ENCODE data around the gene ATP13A5.

ATP13A5 gene

DNA sequence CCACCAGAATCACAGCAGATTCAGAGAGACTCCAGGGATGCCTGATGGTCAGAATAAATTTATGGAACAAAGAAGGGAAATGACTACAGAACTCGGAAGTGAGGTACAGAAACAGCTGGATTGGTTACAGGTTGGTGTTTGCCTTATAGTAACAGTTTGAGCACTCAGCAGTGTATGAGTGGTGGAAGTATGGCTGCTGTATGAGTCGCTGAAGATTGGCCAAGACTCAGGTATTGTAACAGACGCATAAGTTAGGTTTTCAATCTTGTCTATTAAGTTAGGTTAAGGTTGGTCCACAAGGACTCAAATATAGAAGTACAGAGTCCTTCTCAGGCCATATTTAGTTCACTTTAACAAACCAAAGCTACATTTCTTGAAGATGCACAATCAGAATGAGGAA is 33.1 kb downstream of the ATP13A5 start:
- DNase-seq (ENCODE audit: low read depth in 2 of 2): no peak

DNA sequence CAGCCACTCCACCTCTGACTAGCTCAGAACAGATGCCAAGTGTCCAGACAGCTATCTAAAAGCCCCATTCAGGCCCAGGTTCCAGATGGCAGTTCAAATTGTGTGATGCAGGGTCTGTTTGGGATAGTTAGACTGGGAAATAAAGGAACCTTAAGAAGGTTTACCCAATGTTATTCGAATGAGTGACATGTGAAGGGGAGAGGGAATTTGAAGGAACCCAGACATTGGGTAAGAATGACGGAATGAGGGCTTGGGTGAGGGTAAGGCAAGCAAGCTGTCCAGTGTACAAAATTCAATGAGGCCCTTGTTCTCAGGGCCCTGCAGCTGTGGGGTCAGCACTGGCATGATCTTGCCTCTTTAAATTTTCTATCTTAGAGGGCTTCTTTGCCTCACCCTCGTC is 34.1 kb downstream of the ATP13A5 start:
- DNase-seq (ENCODE audit: low read depth in 2 of 2): no peak

GRCh38 chr3:193343726-193344222 is 34.8 kb downstream of the ATP13A5 start:
- no peak for DNase-seq (ENCODE audit: low read depth in 2 of 2)

GRCh38 chr3:193342551-193342950 is 36.0 kb downstream of the ATP13A5 start:
- no peak for DNase-seq (ENCODE audit: low read depth in 2 of 2)

DNA sequence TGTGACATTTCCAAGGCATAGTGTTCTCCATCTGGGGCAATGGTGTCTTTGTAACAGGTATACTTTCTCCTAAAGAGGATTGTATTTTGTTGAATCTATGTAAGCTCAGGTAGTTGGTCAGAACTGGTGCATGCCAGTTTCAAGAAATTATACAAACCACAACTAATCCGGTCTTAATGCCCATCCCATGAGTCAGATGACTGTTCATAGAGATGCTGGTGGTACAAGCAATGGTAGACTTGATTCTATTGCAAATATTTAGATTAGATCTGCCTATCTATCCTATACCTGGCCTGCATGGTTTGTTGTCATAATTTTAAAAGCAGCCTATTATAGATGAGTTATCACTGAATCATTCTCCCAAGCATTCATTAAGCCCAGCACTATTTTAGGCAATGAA is 43.5 kb downstream of the ATP13A5 start:
- DNase-seq (ENCODE audit: low read depth in 2 of 2): no peak

DNA sequence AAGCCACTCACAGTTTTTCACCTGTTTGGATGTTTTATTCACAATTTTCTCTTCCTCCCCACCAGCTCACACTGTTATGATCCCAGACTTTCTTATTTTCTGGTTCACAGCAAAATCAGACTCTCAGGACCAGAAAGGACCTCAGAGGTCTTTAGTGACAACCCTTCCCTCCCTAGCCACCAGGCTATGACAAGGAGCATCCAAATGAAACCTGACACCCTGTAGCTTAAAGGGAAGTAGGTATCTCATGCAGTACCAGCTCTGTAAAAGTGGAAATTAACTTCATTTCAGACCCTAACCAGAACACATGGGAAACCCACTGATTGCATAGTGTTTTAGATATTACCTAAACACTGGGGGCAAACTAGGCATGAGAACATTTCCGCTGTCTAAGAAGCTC is 45.3 kb downstream of the ATP13A5 start:
- no peak for DNase-seq (ENCODE audit: low read depth in 2 of 2)

DNA sequence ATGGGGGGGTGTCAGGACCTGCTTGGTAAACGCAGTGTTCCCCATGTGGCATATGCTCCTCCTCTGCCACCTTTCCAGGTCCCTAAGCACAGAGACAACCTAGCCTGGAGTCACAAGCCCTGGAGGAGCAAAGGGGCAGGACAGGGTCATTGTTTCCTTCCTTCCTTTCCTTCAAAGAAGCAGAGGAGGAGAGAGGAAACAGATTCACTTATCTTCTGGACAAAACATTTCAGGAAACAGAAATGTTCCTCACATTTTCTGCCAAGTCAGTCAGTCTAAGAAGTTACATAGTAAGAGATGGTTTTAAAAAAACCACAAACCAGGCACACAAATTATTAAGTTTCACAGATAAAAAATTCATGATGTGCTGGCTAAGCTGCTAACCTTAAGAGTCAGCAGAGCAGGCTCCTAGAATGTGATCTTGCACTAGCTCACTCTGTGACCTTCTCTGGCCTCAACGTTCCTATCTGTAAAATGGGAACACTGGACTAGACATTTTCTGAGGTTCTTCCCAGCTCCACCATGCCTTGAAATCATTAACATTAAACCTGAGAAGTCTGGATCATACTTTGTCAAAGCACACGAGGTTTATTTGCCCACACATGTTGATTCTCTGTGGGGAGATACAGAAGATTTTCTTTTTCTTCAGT is 47.9 kb downstream of the ATP13A5 start:
- no peak for DNase-seq (ENCODE audit: low read depth in 2 of 2)

- DNase-seq (ENCODE audit: low read depth in 2 of 2): no peak
Measured at GRCh38 chr3:193317682-193318300, 60.8 kb downstream of the ATP13A5 start.

DNA sequence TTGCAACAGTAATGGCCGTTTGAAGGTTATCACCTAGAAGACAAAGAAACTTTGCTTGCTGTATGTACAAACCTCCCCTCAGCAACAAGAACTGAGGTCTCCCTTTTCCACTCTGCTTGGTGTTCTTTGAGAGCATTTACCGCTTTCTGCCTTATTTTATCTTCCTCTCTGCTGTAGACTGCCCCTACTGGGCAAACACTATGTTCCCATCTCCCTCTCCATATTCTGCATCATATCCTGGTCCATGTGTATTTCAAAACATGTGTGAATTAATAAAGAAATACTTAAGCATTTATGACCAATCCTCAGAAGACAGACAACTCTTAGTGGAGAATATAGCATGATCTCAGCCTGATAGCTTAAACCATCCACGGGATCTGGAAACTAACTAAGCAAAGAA is 64.4 kb downstream of the ATP13A5 start:
- DNase-seq (ENCODE audit: low read depth in 2 of 2): no peak

GRCh38 chr3:193313061-193313958 is 65.2 kb downstream of the ATP13A5 start:
- no peak for DNase-seq (ENCODE audit: low read depth in 2 of 2)

DNA sequence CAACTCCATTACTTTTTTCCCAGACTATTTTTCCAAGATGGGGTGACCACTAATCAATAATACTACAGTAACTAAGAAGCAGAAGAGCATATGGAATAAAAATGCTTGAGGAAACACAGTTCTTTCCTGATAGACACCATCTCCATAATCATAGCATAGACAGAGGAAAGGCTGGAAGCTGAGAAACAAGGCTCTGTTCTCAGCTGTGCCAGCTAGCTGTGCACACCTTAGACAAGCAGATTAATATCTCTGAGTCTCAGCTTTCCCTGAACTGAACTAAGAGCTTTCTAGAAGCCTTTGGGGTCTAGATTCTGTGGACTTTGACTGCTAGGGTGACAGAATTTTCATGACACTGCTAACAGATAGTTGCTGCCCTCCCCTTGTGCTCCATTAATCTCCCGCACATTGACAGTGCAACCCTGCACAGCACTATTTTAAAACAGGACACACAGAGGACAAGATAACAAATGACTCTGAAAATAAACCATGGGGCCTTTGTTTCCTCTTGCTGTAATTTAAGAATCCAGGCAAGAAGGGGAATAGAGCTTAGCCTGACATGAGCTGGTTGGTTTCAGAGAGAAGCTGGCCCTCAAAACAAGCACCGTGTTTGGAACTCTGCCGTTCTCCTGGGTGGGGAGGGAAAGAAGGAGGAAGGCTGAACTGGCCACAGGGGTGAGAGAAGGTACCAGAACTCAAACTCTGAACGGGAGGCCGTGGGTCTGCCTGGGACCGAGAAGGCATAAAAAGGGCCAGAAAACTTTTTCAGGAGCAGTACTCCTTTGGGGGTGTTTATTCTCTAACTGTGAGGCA is 67.4 kb downstream of the ATP13A5 start:
- no peak for DNase-seq (ENCODE audit: low read depth in 2 of 2)

GRCh38 chr3:193305356-193305755 is 73.2 kb downstream of the ATP13A5 start:
- DNase-seq (ENCODE audit: low read depth in 2 of 2): no peak

GRCh38 chr3:193301433-193301832 is 77.1 kb downstream of the ATP13A5 start:
- DNase-seq (ENCODE audit: low read depth in 2 of 2): no peak

DNA sequence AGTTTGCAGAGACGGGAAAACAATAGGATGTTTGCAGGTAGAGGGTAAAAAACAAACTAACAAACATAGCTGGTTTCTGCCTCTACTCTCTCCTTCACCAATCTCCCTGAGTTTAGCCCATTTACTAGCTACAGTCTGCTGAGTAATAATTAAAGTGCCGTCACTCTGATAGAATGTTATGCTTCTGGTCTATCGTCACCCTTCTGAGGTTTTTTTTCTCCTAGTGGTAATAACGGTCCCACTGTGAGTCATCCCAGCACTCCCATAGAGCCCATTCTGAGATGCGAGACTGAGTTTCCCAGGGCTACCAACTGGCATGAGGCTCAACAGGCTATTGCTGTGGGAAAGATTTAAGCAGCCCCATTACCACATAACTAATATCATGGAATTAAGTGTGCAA is 81.1 kb downstream of the ATP13A5 start:
- DNase-seq (ENCODE audit: low read depth in 2 of 2): no peak

GRCh38 chr3:193295985-193296384 is 82.6 kb downstream of the ATP13A5 start:
- no peak for DNase-seq (ENCODE audit: low read depth in 2 of 2)

- DNase-seq (ENCODE audit: low read depth in 2 of 2): no peak
Measured at GRCh38 chr3:193292386-193292785, 86.2 kb downstream of the ATP13A5 start.

DNA sequence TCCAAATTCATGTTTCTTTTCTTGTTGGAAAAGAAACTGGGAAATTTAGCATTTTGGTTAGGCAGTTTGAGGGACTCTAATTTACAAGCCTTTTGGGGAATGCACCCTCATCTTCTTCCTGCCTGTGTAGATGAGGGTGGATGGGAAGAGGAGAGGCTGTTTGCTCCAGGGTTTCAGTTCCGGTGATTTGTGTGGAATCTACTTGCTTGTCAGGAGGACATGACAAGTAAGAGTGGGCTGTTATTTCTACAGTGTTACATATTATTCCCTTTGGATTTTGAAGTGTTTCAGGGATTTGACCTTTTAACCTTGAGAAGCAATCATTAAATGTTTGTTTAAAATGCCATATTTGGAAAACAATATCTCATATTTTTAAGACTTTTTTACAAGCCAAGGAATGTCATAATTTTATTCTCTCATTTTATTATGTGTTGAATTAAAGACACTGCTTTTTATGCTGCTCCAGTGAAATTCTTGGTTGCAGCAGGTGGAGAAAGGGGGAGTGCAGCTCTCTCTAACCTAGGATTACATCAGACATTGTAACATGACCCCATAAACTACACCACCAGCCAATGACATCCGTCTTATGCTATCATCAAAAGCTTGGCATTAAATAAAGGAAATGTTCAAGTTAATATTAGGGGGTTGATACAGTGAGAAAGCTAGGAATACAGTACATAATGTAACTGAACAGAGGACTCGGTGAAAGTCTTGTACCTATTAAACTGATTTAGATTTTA is 107.3 kb downstream of the ATP13A5 start:
- no peak for DNase-seq (ENCODE audit: low read depth in 2 of 2)

DNA sequence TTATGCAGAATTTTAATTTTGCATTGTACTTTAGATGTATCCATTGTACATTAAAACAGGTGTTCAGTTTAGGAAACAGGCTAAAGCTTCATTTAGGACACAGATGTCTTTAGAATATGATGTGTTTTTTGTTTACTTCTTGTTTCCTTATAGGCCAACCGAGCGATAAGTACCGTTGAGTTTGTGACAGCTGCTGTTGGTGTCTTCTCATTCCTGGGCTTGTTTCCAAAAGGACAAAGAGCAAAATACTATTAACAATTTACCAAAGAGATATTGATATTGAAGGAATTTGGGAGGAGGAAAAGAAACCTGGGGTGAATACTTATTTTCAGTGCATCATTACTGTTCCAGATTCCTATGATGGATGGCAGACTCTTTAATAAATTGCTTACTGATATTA is 108.1 kb downstream of the ATP13A5 start:
- no peak for DNase-seq (ENCODE audit: low read depth in 2 of 2)

DNA sequence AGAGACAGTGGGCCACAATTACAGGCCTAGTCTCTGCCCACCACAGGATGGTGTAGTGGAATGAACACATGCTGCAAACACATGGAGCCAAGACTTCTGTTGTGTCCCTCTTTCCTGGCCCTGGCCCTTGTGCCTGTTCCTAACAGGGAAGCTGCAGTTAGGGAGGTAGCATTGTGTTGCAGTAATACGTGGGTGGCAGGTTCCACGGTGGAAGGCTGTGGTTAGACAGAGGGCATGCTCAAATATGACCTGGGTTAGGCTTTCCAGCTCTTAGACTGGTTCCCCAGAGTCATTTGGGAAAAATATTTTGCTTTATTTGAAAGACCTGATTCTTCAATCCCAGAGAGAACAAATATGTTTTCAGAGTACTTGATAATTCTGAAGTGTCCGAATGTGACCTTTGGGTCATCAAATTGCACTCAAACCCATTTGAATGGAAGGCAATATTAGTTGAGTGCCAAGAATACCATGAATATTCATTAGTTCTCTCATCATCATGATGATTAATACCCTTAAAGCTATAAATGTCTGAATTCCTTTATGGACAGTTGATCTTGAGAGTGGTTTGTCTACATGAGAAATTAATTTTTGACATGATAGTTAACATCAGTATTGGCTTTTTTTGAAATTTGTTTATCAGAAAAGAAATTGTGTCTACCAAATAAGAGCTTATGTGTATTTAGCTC is 109.1 kb downstream of the ATP13A5 start:
- DNase-seq (ENCODE audit: low read depth in 2 of 2): no peak

DNA sequence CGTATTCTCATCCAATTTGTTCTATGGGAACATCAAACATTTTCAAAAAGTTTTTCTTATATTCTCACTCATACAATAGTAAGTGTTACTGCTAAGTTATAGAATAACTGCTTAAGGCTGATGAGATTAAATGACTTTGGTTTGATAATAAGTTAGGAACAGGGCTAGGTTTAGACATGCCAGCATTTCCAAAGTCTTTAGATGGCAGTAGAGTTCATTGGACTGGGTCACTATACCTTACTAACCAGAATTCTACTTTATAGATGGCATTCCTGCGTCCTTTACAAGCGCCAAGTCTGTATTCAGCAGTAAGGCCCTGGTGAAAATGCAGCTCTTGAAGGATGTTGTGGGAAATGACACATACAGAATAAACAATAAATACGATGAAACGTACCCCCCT is 115.8 kb downstream of the ATP13A5 start:
- DNase-seq (ENCODE audit: low read depth in 2 of 2): no peak

DNA sequence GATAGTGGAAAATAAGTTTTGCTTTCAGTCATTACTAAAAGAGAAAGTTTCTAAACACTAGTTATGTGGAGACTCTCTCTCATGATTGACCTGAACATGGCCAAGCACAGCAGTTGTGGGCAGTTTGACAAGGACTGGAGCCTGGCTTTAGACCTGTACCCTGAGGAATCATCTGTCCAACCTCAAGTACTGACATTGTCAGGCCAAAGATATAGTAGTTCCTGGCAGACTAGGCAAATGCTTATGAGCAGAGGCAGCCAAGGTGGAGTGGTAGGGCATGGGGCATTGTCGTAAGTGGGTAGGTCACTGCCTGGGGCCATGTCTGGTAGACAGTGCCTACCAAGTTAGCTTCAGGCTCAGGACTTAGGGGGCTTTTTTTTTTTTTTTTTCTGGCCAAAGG is 116.6 kb downstream of the ATP13A5 start:
- DNase-seq (ENCODE audit: low read depth in 2 of 2): no peak
